K562 (cell line): ENCODE data around the gene SLC29A4.

Source experiments
- CBX1 ChIP-seq: sonication (generic); IDR thresholded peaks from 2 replicates; pipeline ENCODE4 v1.6.1; 2016; ENCODE audit warnings: antibody characterized with exemption, low read depth, mild to moderate bottlenecking
- CHD4 ChIP-seq: fragments of 200-600 bp; sonication (generic); IDR thresholded peaks from 3 replicates; pipeline ENCODE4 v1.6.1; 2012; ENCODE audit warnings: low read depth, mild to moderate bottlenecking, mixed read lengths, low read length, inconsistent platforms; ENCODE audit not compliant: insufficient read depth, insufficient replicate concordance, poor library complexity, severe bottlenecking
- FOXJ3 ChIP-seq: sonication (generic); formaldehyde crosslinking; IDR thresholded peaks from 2 replicates; pipeline ENCODE4 v1.4.0; 2020; ENCODE audit warnings: mild to moderate bottlenecking, missing genetic modification reagents
- KLF13 ChIP-seq: fragments of 450-650 bp; IDR thresholded peaks from 2 replicates; pipeline ENCODE4 v1.6.1; 2016; ENCODE audit warnings: missing genetic modification characterization, low read depth, mild to moderate bottlenecking, missing compliant biosample characterization, moderate library complexity, borderline replicate concordance
- MBD2 ChIP-seq: sonication (generic); IDR thresholded peaks from 2 replicates; pipeline ENCODE4 v1.6.1; 2016; ENCODE audit warnings: low read depth, borderline replicate concordance
- TCF7 ChIP-seq: sonication (generic); IDR thresholded peaks from 2 replicates; pipeline ENCODE4 v1.6.1; 2016; ENCODE audit warnings: antibody characterized with exemption, borderline replicate concordance
- XRCC3 ChIP-seq: fragments of 450-650 bp; IDR thresholded peaks from 2 replicates; pipeline ENCODE4 v1.6.1; 2017; ENCODE audit warnings: mild to moderate bottlenecking, moderate library complexity
- TF ChIP-seq, protein P1 (sequence below), 3 experiments: IDR thresholded peaks in 2 of 3; conservative IDR thresholded peaks in 1 of 3; 2 replicates each; pipeline ENCODE4 v1.5.1; 2011 to 2012; ENCODE audit warnings: low read length in 3 of 3, mild to moderate bottlenecking in 3 of 3, control low read depth in 2 of 3, improper control_type of control experiment in 1 of 3, inconsistent platforms in 1 of 3, low read depth in 1 of 3, mixed read lengths in 1 of 3, moderate library complexity in 1 of 3; ENCODE audit not compliant: insufficient read depth in 2 of 3
- TF ChIP-seq, protein P2 (sequence below), 2 experiments: fragments of 450-650 bp; formaldehyde crosslinking in 1 of 2; IDR thresholded peaks; 2 replicates each; pipeline versions ENCODE4 v1.4.0 to v1.6.1; 2014 to 2020; ENCODE audit warnings: mild to moderate bottlenecking in 2 of 2, borderline replicate concordance in 1 of 2, low read depth in 1 of 2
- TF ChIP-seq, protein P3 (sequence below): sonication (generic); formaldehyde crosslinking; IDR thresholded peaks from 2 replicates; pipeline ENCODE4 v1.5.0; 2020; ENCODE audit warnings: missing genetic modification reagents
- TF ChIP-seq, protein P4 (sequence below): fragments of 450-650 bp; conservative IDR thresholded peaks from 2 replicates; pipeline ENCODE4 v1.6.1; 2016; ENCODE audit warnings: missing genetic modification characterization, low read depth, mild to moderate bottlenecking, control low read depth, missing compliant biosample characterization

DNA sequence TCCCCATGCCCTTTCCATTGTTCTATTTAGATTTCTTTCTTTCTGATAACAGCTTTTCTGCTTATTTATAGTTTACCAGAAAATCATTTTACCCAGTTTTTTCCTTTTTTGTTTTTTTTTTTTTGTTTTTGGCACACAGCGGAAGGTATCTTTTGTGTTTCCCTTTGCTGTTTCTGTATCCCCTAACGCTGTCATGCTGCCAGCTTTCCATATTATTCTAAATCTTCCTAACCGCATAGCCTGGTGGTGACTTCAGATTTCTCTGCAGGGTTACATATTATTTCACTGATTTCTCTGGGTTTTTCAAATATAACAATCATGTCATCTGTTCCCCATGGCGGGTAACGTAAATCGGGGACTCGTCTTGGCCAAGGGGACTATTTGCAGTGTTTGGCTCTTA is 4.0 kb upstream of the SLC29A4 start:
- no peak for TF ChIP-seq FOXJ3 (CRISPR knock-in tag)
- TF ChIP-seq, protein P1, sequence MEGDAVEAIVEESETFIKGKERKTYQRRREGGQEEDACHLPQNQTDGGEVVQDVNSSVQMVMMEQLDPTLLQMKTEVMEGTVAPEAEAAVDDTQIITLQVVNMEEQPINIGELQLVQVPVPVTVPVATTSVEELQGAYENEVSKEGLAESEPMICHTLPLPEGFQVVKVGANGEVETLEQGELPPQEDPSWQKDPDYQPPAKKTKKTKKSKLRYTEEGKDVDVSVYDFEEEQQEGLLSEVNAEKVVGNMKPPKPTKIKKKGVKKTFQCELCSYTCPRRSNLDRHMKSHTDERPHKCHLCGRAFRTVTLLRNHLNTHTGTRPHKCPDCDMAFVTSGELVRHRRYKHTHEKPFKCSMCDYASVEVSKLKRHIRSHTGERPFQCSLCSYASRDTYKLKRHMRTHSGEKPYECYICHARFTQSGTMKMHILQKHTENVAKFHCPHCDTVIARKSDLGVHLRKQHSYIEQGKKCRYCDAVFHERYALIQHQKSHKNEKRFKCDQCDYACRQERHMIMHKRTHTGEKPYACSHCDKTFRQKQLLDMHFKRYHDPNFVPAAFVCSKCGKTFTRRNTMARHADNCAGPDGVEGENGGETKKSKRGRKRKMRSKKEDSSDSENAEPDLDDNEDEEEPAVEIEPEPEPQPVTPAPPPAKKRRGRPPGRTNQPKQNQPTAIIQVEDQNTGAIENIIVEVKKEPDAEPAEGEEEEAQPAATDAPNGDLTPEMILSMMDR (IDR thresholded peaks at IDR 0.05 in 2 of 3, conservative IDR thresholded peaks at IDR 0.05 in 1 of 3; ENCODE audit: insufficient read depth in 2 of 3, low read depth in 1 of 3, low read length in 3 of 3) = no peak
- no peak for TF ChIP-seq KLF13 (tag)
- no peak for TF ChIP-seq CHD4
- no peak for TF ChIP-seq CBX1
- no peak for TF ChIP-seq TCF7
- TF ChIP-seq, protein P2, sequence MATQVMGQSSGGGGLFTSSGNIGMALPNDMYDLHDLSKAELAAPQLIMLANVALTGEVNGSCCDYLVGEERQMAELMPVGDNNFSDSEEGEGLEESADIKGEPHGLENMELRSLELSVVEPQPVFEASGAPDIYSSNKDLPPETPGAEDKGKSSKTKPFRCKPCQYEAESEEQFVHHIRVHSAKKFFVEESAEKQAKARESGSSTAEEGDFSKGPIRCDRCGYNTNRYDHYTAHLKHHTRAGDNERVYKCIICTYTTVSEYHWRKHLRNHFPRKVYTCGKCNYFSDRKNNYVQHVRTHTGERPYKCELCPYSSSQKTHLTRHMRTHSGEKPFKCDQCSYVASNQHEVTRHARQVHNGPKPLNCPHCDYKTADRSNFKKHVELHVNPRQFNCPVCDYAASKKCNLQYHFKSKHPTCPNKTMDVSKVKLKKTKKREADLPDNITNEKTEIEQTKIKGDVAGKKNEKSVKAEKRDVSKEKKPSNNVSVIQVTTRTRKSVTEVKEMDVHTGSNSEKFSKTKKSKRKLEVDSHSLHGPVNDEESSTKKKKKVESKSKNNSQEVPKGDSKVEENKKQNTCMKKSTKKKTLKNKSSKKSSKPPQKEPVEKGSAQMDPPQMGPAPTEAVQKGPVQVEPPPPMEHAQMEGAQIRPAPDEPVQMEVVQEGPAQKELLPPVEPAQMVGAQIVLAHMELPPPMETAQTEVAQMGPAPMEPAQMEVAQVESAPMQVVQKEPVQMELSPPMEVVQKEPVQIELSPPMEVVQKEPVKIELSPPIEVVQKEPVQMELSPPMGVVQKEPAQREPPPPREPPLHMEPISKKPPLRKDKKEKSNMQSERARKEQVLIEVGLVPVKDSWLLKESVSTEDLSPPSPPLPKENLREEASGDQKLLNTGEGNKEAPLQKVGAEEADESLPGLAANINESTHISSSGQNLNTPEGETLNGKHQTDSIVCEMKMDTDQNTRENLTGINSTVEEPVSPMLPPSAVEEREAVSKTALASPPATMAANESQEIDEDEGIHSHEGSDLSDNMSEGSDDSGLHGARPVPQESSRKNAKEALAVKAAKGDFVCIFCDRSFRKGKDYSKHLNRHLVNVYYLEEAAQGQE (IDR thresholded peaks at IDR 0.05; ENCODE audit: borderline replicate concordance) = no peak
- TF ChIP-seq, protein P2 (CRISPR knock-in tag; IDR thresholded peaks at IDR 0.05; ENCODE audit: low read depth) = no peak
- TF ChIP-seq, protein P3, sequence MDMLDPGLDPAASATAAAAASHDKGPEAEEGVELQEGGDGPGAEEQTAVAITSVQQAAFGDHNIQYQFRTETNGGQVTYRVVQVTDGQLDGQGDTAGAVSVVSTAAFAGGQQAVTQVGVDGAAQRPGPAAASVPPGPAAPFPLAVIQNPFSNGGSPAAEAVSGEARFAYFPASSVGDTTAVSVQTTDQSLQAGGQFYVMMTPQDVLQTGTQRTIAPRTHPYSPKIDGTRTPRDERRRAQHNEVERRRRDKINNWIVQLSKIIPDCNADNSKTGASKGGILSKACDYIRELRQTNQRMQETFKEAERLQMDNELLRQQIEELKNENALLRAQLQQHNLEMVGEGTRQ (CRISPR knock-in tag) = no peak
- TF ChIP-seq MBD2 = no peak
- TF ChIP-seq XRCC3 = no peak
- TF ChIP-seq, protein P4, sequence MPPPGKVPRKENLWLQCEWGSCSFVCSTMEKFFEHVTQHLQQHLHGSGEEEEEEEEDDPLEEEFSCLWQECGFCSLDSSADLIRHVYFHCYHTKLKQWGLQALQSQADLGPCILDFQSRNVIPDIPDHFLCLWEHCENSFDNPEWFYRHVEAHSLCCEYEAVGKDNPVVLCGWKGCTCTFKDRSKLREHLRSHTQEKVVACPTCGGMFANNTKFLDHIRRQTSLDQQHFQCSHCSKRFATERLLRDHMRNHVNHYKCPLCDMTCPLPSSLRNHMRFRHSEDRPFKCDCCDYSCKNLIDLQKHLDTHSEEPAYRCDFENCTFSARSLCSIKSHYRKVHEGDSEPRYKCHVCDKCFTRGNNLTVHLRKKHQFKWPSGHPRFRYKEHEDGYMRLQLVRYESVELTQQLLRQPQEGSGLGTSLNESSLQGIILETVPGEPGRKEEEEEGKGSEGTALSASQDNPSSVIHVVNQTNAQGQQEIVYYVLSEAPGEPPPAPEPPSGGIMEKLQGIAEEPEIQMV = no peak
